GM18511 (cell line): Measurements from ENCODE around the gene WBP2NL.
A peak's percentile ranks its signal among the peaks of the same experiment; 100 is the strongest.
"Not testable (repeated sequence)": the region's sequence is repeated elsewhere in the genome, so short reads cannot be mapped to it uniquely, and the experiment has no call there.

Experiments
- ATAC-seq: cut with Tn5 transposase; IDR thresholded peaks from one replicate; pipeline ENCODE4 v1.9.1; 2021; ENCODE audit warnings: mild to moderate bottlenecking, moderate library complexity; ENCODE audit not compliant: unreplicated experiment

WBP2NL gene

DNA sequence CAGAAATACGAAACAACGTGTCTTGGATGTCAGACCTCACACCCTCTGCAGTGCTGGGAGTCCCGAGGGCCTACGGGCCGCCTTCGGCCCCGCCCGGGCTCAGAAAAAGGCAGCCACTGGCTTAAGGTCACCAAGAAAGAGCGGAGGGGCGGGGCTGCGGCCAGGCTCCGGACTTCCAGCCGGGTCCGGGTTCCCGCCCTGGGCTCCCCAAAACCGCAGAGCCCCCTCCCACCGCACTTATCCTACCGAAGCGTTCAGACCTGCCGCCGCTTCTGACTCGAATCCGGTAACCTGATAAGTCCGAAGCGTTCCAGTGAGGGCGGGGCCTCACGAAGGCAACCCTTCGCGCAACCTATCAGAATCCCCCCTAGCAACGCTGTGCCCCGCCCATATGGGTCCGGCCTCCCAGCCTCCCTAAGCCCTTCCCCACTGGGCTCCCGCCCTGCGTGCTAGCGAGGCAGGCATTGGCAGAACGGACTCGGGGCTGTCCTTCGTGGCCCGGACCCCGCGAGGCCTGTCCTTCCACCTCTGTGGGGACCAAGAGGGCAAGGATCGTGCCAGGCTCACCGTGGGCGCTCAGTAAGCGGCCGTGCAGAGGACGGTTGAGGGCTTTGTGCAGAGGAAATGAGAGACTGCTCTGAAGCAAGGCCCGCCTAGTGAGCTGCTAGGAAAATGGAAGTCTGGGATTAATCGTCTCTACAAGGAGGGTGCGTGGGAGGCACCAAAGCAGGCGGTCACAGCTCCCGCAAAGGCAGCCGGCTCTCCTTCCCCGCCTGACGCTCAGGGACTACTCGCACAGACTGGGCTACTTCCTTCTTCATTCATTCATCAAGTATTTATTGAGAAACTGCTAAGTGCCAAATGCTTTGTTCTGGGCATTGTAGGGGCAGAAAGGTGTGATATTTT is 72.2 kb downstream of the WBP2NL start, which contains the start of gene NAGA:
Gene NAGA (minus strand): TSS at position 296 of the 906 bp plus-strand sequence. CDS start 515 bp downstream, outside the sequence.
- ATAC-seq: peak; percentile 91

DNA sequence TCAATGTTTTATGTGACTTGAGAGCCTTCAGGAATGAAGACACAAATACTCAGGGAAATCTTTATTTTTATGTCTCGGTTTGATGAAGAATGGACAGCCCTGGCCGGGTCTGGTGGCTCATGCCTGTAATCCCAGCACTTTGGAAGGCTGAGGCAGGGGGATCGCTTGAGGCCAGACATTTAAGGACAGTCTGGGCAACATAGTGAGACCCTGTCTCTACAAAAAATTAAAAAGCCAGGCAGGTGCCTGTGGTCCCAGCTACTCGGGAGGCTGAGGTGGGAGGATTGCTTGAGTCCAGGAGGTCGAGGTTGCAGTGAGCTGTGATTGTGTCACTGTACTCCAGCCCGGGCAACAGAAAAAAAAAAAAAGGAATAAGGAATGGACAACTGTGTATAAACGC is 72.9 kb downstream of the WBP2NL start:
- not testable (repeated sequence) for ATAC-seq

DNA sequence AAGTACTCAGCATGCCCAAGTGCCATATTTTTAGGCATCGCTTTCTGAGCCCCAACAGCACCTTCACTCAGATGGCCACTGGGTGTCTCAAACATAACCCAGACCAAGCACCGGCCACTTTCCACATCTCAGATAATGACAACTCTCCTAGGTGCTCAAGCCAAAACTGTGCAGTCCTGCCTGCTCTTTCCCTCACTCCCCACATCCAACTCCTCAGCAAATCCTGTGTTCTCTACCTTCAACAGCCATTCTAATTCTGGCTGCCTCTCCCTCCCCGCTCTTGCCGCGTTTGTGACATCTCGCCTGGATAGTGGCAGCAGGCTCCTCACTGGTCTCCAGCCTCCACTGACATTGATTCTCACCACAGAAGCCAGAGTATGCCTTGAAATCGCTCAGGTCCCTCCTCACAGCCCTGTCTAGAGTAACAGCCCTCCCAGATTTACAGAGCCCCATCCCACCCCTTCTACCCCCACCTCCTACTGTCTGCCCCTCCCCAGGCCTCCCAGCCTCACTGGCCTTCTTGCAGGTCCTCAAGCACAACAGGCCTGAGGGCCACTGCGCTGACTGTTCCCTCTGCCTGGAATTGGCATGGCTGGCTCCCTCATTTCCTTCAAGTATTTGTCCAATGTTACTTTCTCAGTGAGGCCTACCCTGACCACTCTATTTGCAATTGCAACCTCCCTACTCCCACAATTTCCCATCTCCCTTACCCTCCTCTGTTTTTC is 74.2 kb downstream of the WBP2NL start:
- ATAC-seq: no peak

DNA sequence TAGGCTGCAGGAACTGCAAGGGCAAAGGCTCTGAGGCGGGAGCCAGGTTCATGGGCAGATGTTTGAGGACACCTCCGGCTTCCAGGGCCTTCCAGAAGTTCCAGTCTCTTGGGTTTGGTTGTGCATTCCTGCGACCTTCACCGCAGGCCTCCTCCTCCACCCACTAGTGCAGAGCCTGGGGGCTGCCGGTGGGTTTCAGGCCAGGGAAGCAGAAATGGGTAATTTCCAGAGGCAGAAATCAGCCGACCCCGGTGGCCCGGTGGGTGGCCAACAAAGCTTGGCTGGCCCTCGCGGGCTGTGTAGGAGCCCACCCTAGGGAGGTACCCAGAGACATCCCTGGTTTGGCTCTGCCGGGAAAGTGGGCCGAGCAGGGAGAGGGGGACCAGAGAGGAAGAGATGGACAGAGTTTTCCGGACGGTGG is 75.0 kb downstream of the WBP2NL start:
- ATAC-seq: no peak

DNA sequence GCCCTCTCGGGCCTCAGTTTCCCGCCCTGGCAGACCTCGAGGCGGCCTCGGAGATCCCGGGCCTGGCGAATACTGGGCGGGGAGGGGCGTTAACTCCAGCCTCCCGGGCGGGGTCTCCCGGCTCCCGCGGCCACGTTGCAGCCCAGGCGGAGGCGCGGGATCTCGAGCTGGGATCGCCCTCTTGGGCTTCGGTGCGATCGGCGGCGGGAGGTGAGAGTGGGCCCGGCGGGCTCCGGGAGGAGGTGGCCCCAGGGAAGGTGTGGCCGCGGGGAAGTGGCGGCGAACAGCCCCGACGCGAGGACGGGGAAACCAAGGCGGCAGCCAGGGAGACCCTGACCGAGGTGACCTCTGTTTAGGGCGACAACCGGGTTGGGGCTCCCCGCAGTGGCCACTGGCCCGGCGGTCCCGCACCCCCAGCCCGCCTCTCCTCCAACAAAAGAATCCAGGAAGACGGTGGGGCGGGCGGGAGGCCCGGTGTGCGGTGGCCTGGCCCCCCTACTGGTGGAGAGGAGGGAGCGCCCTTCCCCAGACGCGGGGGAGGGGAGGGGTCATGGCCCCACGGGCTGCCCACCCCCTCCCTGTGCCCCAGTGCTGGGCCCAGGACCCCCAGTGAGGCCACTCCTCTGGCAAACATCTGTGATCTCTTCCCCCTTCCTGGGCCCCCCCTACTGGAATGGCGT is 75.7 kb downstream of the WBP2NL start, which contains the start of gene PHETA2:
Gene PHETA2 (plus strand): TSS at position 117 of the 680 bp plus-strand sequence. CDS start 3,046 bp downstream, outside the sequence.
- ATAC-seq: no peak

DNA sequence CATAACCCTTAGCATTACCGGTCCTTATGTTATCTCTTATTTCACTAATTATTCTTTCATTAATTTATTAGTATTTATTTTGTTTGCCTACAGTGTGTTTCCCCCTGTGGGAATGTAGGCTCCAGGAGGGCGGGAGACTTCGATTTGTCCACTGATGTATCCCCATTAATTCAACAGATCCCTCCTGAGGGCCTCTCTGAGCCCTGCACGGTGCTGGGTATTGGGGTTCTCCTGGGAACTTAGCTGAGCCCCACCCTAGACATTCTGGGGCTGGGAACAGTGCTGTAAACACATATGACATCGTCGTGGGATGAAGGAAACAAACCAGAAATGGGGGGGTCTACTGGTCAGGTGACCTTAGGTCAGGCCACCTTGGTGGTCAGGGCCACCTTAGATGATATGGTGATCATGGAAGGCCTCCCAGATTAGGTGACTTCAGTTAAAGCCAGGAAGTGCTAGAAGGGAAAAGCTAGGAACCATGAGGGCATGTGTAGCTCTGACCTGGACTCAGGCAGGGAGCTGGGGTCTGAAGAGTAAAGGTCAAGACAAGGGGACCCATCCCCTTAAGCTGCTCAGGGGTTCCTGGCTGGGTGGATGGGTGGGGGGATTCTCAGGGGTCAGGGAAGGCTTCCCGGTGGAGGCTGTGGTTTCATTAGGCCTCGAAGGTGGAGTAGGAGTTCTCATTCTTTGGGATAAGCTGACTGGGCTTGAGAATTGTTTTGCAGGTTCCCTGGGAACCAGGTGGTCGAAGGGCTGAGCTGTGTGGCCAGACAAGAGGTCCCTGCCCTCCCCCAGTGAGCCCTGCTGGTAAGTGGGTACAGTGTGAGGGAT is 76.5 kb downstream of the WBP2NL start:
- no peak for ATAC-seq

DNA sequence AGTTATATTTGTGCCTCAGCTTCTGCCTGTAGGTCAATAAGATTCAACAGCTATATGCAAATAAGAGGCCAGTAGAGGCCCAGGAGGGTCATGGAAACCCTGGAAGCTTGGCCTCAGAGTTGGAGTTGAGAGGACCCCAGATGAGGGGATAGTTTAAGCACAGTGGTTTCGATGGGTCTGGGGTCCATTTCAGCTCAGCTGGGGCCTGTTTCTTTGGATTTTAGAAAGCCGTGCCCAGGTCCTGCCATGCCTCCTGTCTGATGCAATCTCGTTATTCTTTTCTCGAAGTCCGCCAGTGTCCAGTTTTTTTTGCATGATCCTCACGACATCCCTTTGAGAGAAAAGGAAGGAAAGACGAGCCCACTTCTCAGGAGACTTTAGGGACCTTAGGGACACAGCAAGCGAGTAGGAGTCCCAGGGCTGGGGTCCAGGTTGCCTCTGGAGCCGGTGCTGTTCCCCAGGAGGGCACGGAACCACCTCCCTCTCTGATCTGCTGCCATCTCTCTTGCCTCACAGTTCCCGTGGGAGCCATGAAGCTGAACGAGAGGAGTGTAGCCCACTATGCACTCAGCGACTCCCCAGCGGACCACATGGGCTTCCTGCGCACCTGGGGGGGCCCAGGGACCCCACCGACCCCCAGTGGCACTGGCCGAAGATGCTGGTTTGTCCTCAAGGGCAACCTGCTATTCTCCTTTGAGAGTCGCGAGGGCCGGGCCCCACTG is 78.3 kb downstream of the WBP2NL start:
- ATAC-seq: no peak

DNA sequence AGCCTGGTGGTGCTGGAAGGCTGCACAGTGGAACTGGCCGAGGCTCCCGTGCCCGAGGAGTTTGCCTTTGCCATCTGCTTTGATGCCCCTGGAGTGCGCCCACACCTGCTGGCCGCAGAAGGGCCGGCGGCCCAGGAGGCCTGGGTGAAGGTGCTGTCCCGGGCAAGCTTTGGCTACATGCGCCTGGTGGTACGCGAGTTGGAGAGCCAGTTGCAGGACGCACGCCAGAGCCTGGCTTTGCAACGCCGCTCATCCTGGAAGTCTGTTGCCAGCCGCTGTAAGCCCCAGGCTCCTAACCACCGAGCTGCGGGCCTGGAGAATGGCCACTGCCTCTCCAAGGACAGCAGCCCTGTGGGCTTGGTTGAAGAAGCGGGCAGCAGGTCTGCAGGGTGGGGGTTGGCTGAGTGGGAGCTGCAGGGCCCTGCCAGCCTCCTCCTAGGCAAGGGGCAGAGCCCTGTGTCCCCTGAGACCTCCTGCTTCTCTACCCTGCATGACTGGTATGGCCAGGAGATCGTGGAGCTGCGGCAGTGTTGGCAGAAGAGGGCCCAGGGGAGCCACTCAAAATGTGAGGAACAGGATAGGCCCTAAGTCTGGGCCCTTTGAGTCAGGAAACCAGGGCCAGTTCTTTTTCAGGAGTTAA is 79.0 kb downstream of the WBP2NL start:
- ATAC-seq: no peak
